A673 (cell line): ENCODE measurements around the gene SHOX.

Experiments
- CTCF ChIP-seq: fragments of 300-800, 200-600 bp; sonication (generic); conservative IDR thresholded peaks from 2 replicates; pipeline ENCODE4 v1.5.1; 2017; ENCODE audit warnings: low read depth, mild to moderate bottlenecking, antibody characterized with exemption, low read length, moderate library complexity, mixed read lengths
- EZH2 ChIP-seq: fragments of 200-600 bp; sonication (generic); IDR thresholded peaks from 2 replicates; pipeline ENCODE4 v1.6.1; 2017; ENCODE audit warnings: borderline replicate concordance, low read depth, mild to moderate bottlenecking, mixed read lengths, antibody characterized with exemption, low read length; ENCODE audit not compliant: poor library complexity, severe bottlenecking

- TF ChIP-seq CTCF: no peak
- TF ChIP-seq EZH2: no peak
These were observed at the start of gene SHOX for GRCh38 chrX:630612-631496.
